GM10266 (cell line): ENCODE results near the gene RTCB.
"Not testable (repeated sequence)": the region's sequence is repeated elsewhere in the genome, so short reads cannot be mapped to it uniquely, and the experiment has no call there.

ENCODE experiments used
- DNase-seq: peaks from one replicate; pipeline ENCODE4 v3.0.0; 2012; ENCODE audit errors: extremely low spot score
- TF ChIP-seq, protein P1 (sequence below): IDR thresholded peaks from 2 replicates; pipeline ENCODE4 v1.5.1; 2012; ENCODE audit warnings: mild to moderate bottlenecking, low read depth; ENCODE audit not compliant: control insufficient read depth, insufficient read depth; ENCODE audit errors: missing control alignments

The RTCB gene

DNA sequence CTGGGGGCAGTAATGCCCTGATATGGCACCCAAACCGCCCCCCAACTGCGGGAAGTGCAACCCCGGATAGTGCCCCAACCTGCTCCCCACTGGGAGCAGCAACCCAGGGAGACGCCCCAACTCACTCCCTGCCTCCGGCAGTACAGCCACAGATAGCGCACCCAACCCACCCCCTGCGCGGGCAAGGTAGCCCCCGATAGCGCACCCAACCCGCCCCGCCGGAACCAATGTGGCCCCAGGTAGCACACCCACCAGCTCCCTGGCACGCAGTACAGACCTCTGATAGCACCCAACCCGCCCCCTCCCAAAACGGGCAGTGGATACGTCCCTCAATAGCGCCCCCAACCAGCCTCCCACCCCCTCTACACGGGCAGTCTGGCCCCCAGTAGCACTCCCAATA is 58.2 kb downstream of the RTCB start:
- DNase-seq: no peak
- TF ChIP-seq, protein P1, sequence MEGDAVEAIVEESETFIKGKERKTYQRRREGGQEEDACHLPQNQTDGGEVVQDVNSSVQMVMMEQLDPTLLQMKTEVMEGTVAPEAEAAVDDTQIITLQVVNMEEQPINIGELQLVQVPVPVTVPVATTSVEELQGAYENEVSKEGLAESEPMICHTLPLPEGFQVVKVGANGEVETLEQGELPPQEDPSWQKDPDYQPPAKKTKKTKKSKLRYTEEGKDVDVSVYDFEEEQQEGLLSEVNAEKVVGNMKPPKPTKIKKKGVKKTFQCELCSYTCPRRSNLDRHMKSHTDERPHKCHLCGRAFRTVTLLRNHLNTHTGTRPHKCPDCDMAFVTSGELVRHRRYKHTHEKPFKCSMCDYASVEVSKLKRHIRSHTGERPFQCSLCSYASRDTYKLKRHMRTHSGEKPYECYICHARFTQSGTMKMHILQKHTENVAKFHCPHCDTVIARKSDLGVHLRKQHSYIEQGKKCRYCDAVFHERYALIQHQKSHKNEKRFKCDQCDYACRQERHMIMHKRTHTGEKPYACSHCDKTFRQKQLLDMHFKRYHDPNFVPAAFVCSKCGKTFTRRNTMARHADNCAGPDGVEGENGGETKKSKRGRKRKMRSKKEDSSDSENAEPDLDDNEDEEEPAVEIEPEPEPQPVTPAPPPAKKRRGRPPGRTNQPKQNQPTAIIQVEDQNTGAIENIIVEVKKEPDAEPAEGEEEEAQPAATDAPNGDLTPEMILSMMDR: no peak

- DNase-seq: no peak
- TF ChIP-seq, protein P1: no peak
Measured at GRCh38 chr22:32353292-32353691, 58.8 kb downstream of the RTCB start.

- TF ChIP-seq, protein P1: no peak
- no peak for DNase-seq
Measured at GRCh38 chr22:32352681-32353080, 59.4 kb downstream of the RTCB start.

DNA sequence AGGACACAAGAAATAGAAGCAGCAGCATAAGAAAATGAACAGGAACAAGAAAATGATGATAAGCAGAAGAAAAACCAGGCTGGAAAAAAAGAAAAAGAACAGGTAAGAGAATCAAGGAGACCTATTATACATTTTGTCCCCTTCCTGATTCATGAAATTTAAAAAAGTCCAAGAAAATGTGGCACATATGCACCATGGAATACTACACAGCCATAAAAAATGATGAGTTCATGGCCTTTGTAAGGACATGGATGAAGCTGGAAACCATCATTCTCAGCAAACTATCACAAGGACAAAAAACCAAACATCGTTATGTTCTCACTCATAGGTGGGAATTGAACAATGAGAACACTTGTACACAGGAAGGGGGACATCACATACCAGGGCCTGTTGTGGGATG is 60.2 kb downstream of the RTCB start:
- not testable (repeated sequence) for DNase-seq

DNA sequence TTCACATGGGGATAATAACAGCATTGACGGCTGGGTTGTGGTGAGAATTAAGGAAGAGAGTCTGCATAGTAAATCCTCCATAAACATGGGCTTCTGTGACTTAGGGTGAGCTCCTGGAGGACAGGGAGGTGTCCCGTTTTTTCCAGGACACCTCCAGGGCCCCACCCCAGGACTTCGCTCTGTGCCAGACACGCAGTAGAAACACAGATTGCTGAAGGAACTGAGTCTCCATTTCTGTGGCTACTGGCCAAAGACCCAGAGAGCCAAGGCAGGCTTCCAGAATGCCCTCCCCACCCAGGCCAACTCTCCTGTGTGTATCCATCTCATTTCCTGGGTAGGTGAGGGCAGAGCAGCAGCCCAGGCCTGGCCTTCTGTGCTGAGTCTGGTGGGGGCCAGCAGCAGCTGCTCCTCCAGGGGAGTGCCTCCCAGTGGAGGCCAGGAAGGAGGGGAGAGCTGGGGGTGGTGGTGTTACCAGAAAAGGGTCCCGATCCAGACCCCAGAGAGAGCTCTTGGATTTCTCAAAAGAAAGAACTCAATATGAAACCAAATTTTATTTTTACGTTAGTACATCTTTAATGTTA is 63.9 kb downstream of the RTCB start:
- TF ChIP-seq, protein P1: no peak

DNA sequence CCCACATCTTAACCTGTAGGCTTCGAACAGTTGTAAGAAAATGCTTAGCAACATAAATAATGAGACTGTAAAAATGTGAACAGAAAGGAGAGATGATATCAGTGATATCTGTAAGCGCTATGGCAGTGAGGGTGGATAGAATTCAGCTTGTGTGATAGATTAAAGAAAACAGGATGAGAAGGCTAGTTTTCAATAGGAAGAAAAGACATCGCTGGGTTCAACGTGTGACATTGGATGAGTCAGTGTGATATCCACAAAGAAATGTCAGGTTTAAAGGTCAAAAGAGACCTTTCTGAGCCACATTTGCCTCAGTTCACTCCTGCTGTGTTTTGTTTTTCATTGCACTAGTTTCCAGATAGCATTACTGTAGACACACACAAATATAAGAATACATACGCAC is 68.1 kb downstream of the RTCB start:
- no peak for DNase-seq
- TF ChIP-seq, protein P1: no peak

More for the DNA sequence above, 63.9 kb downstream of the RTCB start:
- no peak for DNase-seq

GRCh38 chr22:32342977-32343376 is 69.1 kb downstream of the RTCB start:
- TF ChIP-seq, protein P1: no peak
- no peak for DNase-seq
